Breast epithelium (tissue), 4 donors: Measurements from ENCODE around the gene DNAJB4. TPM values are rescaled to one million over a fixed set of nuclear protein-coding genes. Genes with fewer than 3 reads are reported as not detected.

Experiments used
- DNase-seq, 2 donors: peaks; one replicate each; pipeline ENCODE4 v3.0.0-alpha.2; 2019; ENCODE audit warnings: low spot score in 2 of 2
- H3K27ac ChIP-seq, 2 donors: fragments of 200-600 bp; sonication (generic) in 1 of 2; one replicate each; pipeline ENCODE4 v1.5.1; 2016 to 2019; ENCODE audit warnings: mild to moderate bottlenecking in 1 of 2
- H3K27me3 ChIP-seq, 2 donors: fragments of 200-600 bp; sonication (generic) in 1 of 2; one replicate each; pipeline versions ENCODE4 v1.5.1 to v1.6.0; 2017 to 2019; ENCODE audit warnings: control low read depth in 1 of 2, mild to moderate bottlenecking in 1 of 2
- H3K36me3 ChIP-seq: fragments of 200-600 bp; one replicate; pipeline ENCODE4 v1.5.1; 2019
- H3K4me1 ChIP-seq, 2 donors: fragments of 200-600 bp; sonication (generic); one replicate each; pipeline ENCODE4 v1.5.1; 2016 to 2019; ENCODE audit warnings: control low read depth in 1 of 2
- H3K4me3 ChIP-seq, 3 donors: fragments of 200-600 bp; sonication (generic); 1 replicate in 2 of 3; 2 replicates in 1 of 3; pipeline ENCODE4 v1.5.1; 2016 to 2019; ENCODE audit warnings: mild to moderate bottlenecking in 3 of 3, moderate library complexity in 2 of 3
- H3K9me3 ChIP-seq, 2 donors: fragments of 200-600 bp; sonication (generic) in 1 of 2; one replicate each; pipeline ENCODE4 v1.5.1; 2016 to 2019; ENCODE audit warnings: control low read depth in 1 of 2
- CTCF ChIP-seq, 3 donors: fragments of 450-650 bp; IDR thresholded peaks; one replicate each; pipeline ENCODE4 v1.5.1; 2016 to 2017; ENCODE audit warnings: antibody characterized with exemption in 3 of 3, mild to moderate bottlenecking in 3 of 3, moderate library complexity in 3 of 3
- POLR2A ChIP-seq: fragments of 450-650 bp; IDR thresholded peaks from one replicate; pipeline ENCODE4 v1.6.1; 2016; ENCODE audit warnings: antibody characterized with exemption, mild to moderate bottlenecking, moderate library complexity
- POLR2AphosphoS5 ChIP-seq, 3 donors: sonication (generic); formaldehyde crosslinking; IDR thresholded peaks; one replicate each; pipeline ENCODE4 v1.6.1; 2017; ENCODE audit warnings: antibody characterized with exemption in 3 of 3
- intact Hi-C: fragments of 100-400 bp; cut with DNase I; formaldehyde crosslinking; loops from one replicate; pipeline ENCODE4 v1.15.1; 2023; ENCODE audit warnings: low total_unique reads
- total RNA-seq, 3 donors: library from RNA; depleted of rRNA; stranded (reverse); fragments of >200 nt; gene quantifications; one replicate each; pipeline ENCODE4 v1.1.0, GENCODE V29; 2016

Gene DNAJB4
- total RNA-seq, 3 donors from 2014 or later = 25.3 to 39.5 (median 31.5) TPM

GRCh38 chr1:78029793-78030192 lies 25.1 kb downstream of the DNAJB4 start:
- Histone ChIP-seq H3K27me3 (no peaks in the 10 kb centered on the region), H3K27ac (no peak overlapping the region), H3K4me3 (no peak overlapping the region), H3K36me3 (no peaks in the 10 kb centered on the region), H3K4me1 (no peaks in the 10 kb centered on the region), H3K9me3 (no peaks in the 10 kb centered on the region)
- TF ChIP-seq CTCF (IDR thresholded peaks at IDR 0.05) (no peak), POLR2AphosphoS5 (IDR thresholded peaks at IDR 0.05) (no peak), POLR2A (no peak)
- no peak for DNase-seq
- intact Hi-C loops = no loop called here

- H3K9me3 ChIP-seq = no peaks in the 10 kb centered on the region
- no peak for DNase-seq
- intact Hi-C loops = no loop called here
- no peak overlapping the region for H3K4me3 ChIP-seq
- no peaks in the 10 kb centered on the region for H3K36me3 ChIP-seq
- no peak overlapping the region for H3K27ac ChIP-seq
- H3K27me3 ChIP-seq = no peaks in the 10 kb centered on the region
- no peak for TF ChIP-seq POLR2AphosphoS5 (IDR thresholded peaks at IDR 0.05)
- no peak for TF ChIP-seq POLR2A
- TF ChIP-seq CTCF (IDR thresholded peaks at IDR 0.05) = no peak
- no peaks in the 10 kb centered on the region for H3K4me1 ChIP-seq
Observed at GRCh38 chr1:78032996-78033796, 28.5 kb downstream of the DNAJB4 start.

GRCh38 chr1:78033797-78034172 lies 29.0 kb downstream of the DNAJB4 start:
- no peaks in the 10 kb centered on the region for H3K4me1 ChIP-seq
- no peaks in the 10 kb centered on the region for H3K27me3 ChIP-seq
- intact Hi-C loops = no loop called here
- no peak overlapping the region for H3K4me3 ChIP-seq
- no peak for DNase-seq
- H3K36me3 ChIP-seq = no peaks in the 10 kb centered on the region
- no peak overlapping the region for H3K27ac ChIP-seq
- no peaks in the 10 kb centered on the region for H3K9me3 ChIP-seq
- TF ChIP-seq CTCF (IDR thresholded peaks at IDR 0.05) = no peak
- TF ChIP-seq POLR2AphosphoS5 (IDR thresholded peaks at IDR 0.05) = no peak
- TF ChIP-seq POLR2A = no peak

GRCh38 chr1:78035121-78035520 lies 30.4 kb downstream of the DNAJB4 start:
- DNase-seq = no peak
- Histone ChIP-seq H3K36me3 (no peaks in the 10 kb centered on the region), H3K4me3 (no peak overlapping the region), H3K27ac (no peak overlapping the region), H3K9me3 (no peaks in the 10 kb centered on the region), H3K27me3 (no peaks in the 10 kb centered on the region), H3K4me1 (no peaks in the 10 kb centered on the region)
- TF ChIP-seq POLR2AphosphoS5 (IDR thresholded peaks at IDR 0.05) = no peak
- TF ChIP-seq POLR2A = no peak
- TF ChIP-seq CTCF (IDR thresholded peaks at IDR 0.05) = no peak
- intact Hi-C loops = no loop called here

- Histone ChIP-seq H3K27ac (no peak overlapping the region), H3K27me3 (no peaks in the 10 kb centered on the region), H3K36me3 (no peaks in the 10 kb centered on the region), H3K4me1 (no peaks in the 10 kb centered on the region), H3K4me3 (no peak overlapping the region), H3K9me3 (no peaks in the 10 kb centered on the region)
- intact Hi-C loops = no loop called here
- no peak for TF ChIP-seq CTCF (IDR thresholded peaks at IDR 0.05)
- TF ChIP-seq POLR2A = no peak
- no peak for TF ChIP-seq POLR2AphosphoS5 (IDR thresholded peaks at IDR 0.05)
- DNase-seq = no peak
Observed at GRCh38 chr1:78036450-78036849, 31.7 kb downstream of the DNAJB4 start.
